ENCODE measurements around the gene MAP2K2.

The MAP2K2 gene

DNA sequence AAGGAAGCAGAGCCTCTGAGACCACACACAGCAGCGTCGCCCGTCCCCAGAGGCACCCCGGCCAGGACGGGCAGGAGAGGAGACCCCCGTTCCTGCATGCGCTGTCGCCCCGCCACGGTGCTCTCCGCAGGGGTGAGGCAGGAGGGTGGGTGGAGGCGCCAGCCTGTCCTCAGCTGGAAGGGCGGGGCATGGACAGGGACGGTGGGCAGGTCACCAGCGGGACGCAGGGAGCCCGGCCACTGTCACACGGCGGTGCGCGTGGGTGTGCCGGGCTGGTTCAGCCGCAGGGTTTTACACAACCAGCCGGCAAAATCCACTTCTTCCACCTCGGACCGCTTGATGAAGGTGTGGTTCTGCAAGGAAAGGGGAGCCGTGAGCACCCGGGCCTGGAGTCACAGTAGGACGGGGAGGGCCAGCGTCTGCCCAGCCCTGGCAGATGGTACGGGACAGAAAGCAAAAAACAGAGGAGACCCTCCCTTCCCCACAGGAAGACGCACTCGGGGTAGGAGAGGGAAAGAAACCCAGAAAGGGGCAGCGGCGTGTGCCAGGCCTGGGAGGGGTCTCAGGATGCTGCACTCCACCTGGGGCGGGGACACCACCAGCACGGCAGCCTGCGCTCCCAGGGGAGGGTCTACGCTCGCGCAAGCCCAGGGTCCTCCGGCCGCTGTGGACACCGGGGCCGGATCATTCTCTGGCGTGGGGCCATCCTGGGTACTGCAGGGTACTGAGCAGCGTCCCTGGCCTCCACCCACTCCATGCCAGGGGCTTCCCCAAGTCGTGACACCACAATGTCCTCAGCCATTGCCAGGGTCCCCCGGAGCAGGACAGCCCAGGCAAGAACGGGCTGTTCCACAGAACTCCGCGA is 33.3 kb downstream of the MAP2K2 start:
- no peak for DNase-seq (ENCODE audit: low read depth)
- H3K4me3 ChIP-seq (ENCODE audit: low read depth, low read length) = no peak overlapping the region

DNA sequence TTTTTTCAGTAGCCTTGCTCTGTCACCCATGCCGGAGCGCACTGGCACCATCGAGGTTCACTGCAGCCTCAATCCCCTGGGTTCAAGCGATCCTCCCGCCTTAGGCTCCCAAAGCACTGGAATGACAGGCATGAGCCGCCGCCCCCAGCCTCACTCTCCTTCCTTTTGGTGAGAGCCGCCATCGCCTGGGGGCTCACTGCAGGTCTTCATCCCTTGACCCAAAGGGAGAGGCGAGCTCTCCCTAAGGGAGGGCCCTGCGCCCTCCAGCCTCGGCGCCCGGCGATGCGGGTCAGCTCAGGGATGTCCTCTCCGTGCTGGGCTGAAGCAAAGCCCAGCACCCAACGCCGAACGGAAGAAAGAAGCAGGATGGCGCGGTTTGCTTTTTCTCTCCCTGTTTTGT is 34.0 kb downstream of the MAP2K2 start:
- TF ChIP-seq, protein P1, sequence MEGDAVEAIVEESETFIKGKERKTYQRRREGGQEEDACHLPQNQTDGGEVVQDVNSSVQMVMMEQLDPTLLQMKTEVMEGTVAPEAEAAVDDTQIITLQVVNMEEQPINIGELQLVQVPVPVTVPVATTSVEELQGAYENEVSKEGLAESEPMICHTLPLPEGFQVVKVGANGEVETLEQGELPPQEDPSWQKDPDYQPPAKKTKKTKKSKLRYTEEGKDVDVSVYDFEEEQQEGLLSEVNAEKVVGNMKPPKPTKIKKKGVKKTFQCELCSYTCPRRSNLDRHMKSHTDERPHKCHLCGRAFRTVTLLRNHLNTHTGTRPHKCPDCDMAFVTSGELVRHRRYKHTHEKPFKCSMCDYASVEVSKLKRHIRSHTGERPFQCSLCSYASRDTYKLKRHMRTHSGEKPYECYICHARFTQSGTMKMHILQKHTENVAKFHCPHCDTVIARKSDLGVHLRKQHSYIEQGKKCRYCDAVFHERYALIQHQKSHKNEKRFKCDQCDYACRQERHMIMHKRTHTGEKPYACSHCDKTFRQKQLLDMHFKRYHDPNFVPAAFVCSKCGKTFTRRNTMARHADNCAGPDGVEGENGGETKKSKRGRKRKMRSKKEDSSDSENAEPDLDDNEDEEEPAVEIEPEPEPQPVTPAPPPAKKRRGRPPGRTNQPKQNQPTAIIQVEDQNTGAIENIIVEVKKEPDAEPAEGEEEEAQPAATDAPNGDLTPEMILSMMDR (IDR thresholded peaks at IDR 0.05; ENCODE audit: insufficient read depth, low read depth, low read length, missing control alignments) = no peak
- H3K4me3 ChIP-seq (ENCODE audit: low read depth, low read length) = no peak overlapping the region

More for the DNA sequence above, 33.3 kb downstream of the MAP2K2 start:
- TF ChIP-seq, protein P1 (IDR thresholded peaks at IDR 0.05; ENCODE audit: insufficient read depth, low read depth, low read length, missing control alignments) = no peak

DNA sequence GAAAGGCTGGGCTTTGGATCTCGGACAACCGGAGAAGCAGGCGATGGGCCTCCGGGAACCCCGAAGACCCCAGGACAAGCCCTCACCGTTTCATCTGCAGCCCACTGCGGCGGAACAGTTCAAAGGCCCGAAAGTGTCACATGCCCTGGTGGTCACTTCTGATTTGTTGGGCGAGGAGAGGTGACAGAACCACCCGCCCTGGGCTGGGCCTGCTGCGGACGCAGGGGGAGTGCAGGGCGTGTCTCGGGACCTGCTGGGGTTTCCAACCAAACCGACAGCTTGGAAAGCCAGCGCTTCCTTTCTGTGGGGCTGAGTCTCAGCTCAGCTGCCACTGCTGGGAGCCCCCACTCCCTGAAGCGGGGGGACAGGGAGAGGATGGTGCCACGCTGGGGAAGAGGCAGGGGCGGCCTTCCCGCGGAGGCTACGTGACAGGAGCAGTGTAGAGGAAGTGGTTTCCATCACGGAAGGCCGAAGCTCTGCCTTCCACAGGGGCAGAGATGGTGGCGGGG is 34.5 kb downstream of the MAP2K2 start:
- H3K4me3 ChIP-seq (ENCODE audit: low read depth, low read length) = no peak overlapping the region
- TF ChIP-seq, protein P1 (IDR thresholded peaks at IDR 0.05; ENCODE audit: insufficient read depth, low read depth, low read length, missing control alignments) = no peak
- DNase-seq (ENCODE audit: low read depth) = no peak

More for the DNA sequence above, 34.0 kb downstream of the MAP2K2 start:
- no peak for DNase-seq (ENCODE audit: low read depth)

DNA sequence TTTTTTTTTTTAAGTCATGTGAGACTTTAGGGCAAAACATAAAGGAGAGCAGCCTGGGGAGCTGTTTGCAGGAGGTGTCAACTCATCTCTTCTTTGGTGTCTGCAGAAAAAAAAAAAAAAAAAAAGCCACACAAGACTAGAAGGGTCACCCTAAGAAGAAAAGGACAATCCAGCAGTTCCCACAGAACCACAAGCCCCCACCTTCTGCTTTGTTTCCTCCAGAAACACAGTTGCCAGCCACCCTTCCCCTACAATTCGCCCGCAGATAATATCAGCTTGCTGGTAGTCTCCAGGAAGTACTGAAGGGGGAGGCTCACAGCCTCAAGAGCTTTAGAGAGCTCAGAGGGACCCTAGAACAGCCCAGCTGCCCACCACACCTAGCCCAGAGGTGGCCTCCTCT is 34.9 kb downstream of the MAP2K2 start:
- H3K4me3 ChIP-seq (ENCODE audit: low read depth, low read length) = no peak overlapping the region
- no peak for DNase-seq (ENCODE audit: low read depth)
- TF ChIP-seq, protein P1 (IDR thresholded peaks at IDR 0.05; ENCODE audit: insufficient read depth, low read depth, low read length, missing control alignments) = no peak

DNA sequence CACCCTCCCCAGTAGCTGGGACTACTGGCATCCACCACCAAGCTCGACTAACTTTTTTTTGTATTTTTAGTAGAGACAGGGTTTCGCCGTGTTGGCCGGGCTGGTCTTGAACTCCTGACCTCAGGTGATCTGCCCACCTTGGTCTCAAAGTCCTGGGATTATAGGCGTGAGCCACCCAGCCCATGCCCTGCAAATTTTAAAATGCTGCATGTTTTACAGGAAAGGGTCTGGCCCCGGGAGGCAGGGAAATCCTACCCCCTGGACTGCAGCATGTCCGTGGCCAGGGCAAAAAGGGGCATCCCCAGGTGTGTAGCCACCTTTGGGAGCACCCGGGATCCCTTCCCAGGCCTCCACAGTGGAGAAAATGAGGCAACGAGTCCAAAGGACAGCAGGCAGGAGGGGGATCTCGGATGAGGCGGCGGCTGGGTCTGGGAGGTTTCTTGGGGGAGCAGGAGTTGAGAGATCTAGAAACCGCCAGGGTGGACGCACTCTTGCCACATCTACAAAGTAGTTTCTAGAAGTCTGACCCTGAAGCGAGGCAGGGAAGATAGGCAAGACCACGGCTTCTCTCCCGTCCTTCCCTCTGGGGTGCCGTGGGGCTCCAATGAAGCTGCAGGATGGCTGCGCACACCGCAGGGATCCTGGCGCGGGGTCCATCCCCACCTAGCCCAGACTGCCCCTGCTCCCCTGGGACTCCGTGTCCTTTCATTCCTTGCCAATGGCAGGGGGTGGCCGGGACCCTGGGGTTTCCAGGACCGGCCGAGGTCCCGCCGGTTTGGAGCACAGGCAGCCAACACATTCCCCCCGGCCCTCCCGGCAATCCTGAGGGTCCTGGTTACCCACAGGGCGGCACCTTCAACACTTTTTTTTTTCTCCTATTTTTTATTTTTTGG is 35.9 kb downstream of the MAP2K2 start:
- DNase-seq (ENCODE audit: low read depth) = no peak
- TF ChIP-seq, protein P1 (IDR thresholded peaks at IDR 0.05; ENCODE audit: insufficient read depth, low read depth, low read length, missing control alignments) = no peak
- no peak overlapping the region for H3K4me3 ChIP-seq (ENCODE audit: low read depth, low read length)

DNA sequence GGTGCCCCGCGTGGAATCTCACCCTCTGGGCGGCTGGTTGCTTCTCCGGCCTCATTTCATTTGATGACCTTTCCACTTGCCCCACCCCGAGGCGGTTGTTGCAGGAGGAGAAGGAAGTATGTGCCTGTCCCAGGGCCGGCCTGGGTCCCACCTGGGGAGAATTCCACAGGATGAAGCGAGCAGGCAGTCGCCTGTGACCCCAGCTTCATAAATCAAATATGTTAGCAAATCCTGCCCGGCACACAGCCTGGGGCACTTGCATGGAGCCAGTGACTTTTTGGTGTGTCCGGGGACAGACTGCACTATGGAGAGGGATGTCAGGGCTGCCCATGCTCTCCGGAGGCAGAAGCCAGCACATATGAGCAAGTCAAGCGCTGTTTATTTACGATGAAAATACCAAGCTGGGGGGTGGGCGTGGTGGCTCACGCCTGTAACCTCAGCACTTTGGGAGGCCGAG is 37.5 kb downstream of the MAP2K2 start:
- TF ChIP-seq, protein P1 (IDR thresholded peaks at IDR 0.05; ENCODE audit: insufficient read depth, low read depth, low read length, missing control alignments) = no peak
- H3K4me3 ChIP-seq (ENCODE audit: low read depth, low read length) = no peak overlapping the region
- DNase-seq (ENCODE audit: low read depth) = no peak
